Gastroesophageal sphincter (tissue), 3 donors: ENCODE results near the gene BCOR.

Experiments
- EP300 ChIP-seq: sonication (generic); formaldehyde crosslinking; IDR thresholded peaks from one replicate; pipeline ENCODE4 v1.6.1; 2017; ENCODE audit warnings: antibody characterized with exemption, mild to moderate bottlenecking
- TF ChIP-seq, protein P1 (sequence below), 4 experiments: fragments of 200-600 bp in 2 of 4; fragments of 450-650 bp in 2 of 4; sonication (generic) in 1 of 4; IDR thresholded peaks; one replicate each; pipeline ENCODE4 v1.5.1; 2017 to 2019; ENCODE audit warnings: antibody characterized with exemption in 4 of 4, mild to moderate bottlenecking in 2 of 4, moderate library complexity in 2 of 4

DNA sequence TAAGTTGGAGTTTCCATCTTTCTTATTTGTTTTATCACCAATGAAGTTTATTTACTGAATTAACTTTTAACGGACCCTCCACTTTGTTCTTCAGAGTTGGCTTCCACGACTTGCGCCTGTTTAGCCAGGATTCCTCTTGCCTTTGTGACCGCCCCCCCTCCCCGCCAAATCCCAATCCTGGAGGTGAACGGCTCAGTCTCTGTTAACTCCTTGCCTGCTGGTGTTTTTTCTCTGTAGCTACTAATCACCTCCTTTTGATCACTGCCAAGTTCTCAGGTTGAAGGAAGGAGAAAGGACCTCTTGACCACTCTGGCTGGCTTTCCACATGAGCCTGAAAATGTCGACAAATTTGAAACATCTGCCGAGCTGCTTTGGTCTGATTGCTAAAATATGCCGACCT, 46.8 kb upstream of the BCOR start:
- TF ChIP-seq, protein P1, sequence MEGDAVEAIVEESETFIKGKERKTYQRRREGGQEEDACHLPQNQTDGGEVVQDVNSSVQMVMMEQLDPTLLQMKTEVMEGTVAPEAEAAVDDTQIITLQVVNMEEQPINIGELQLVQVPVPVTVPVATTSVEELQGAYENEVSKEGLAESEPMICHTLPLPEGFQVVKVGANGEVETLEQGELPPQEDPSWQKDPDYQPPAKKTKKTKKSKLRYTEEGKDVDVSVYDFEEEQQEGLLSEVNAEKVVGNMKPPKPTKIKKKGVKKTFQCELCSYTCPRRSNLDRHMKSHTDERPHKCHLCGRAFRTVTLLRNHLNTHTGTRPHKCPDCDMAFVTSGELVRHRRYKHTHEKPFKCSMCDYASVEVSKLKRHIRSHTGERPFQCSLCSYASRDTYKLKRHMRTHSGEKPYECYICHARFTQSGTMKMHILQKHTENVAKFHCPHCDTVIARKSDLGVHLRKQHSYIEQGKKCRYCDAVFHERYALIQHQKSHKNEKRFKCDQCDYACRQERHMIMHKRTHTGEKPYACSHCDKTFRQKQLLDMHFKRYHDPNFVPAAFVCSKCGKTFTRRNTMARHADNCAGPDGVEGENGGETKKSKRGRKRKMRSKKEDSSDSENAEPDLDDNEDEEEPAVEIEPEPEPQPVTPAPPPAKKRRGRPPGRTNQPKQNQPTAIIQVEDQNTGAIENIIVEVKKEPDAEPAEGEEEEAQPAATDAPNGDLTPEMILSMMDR (IDR thresholded peaks at IDR 0.05): no peak
- TF ChIP-seq EP300: no peak
